Panc1 (cell line): ENCODE results near the gene RAPGEF5. TPM values are rescaled to one million over a fixed set of nuclear protein-coding genes. Genes with fewer than 3 reads are reported as not detected.

Source experiments
- ATAC-seq: fragments of 200-7000 bp; cut with Tn5 transposase; 2 replicates; pipeline ENCODE4 v1.9.1; 2020; ENCODE audit warnings: mild to moderate bottlenecking, moderate library complexity
- BruUV-seq: library from RNA; stranded (reverse); fragments of 400-500 nt; replicated peaks from 2 replicates; lab custom pipeline; 2021; lab: Mats Ljungman, UMichigan
- CTCF ChIA-PET: fragments of 300-600 bp; sonication (Branson Sonifier 250); formaldehyde crosslinking; loops from one replicate; lab custom pipeline; 2022; ENCODE audit warnings: antibody characterized with exemption; lab: Charles Lee
- POLR2A ChIA-PET: fragments of 300-600 bp; sonication (Branson Sonifier 250); formaldehyde crosslinking; loops from one replicate; lab custom pipeline; 2022; ENCODE audit warnings: antibody characterized with exemption; lab: Charles Lee
- DNase-seq: peaks from one replicate; pipeline ENCODE4 v3.0.0-alpha.2; 2010; ENCODE audit warnings: low read depth, low spot score
- H3K27ac ChIP-seq: 2 replicates; pipeline ENCODE4 v1.5.1; 2011; ENCODE audit warnings: mild to moderate bottlenecking, low read length, inconsistent platforms
- H3K27me3 ChIP-seq: fragments of 200-500 bp; sonication (Bioruptor generic); 2 replicates; pipeline ENCODE4 v1.6.0; 2014; ENCODE audit warnings: low read length, inconsistent platforms; ENCODE audit not compliant: control insufficient read depth, insufficient read depth
- H3K36me3 ChIP-seq: fragments of 200-500 bp; sonication (Bioruptor generic); 2 replicates; pipeline ENCODE4 v1.5.1; 2014; ENCODE audit warnings: inconsistent platforms, mild to moderate bottlenecking, low read length, moderate library complexity; ENCODE audit not compliant: control insufficient read depth, insufficient read depth
- H3K4me1 ChIP-seq: 2 replicates; pipeline ENCODE4 v1.5.1; 2011; ENCODE audit warnings: inconsistent platforms, mild to moderate bottlenecking, low read length, moderate library complexity; ENCODE audit not compliant: control insufficient read depth, insufficient read depth
- H3K4me3 ChIP-seq, 2 experiments: 2 replicates each; pipeline ENCODE4 v1.5.1; 2011 to 2012; ENCODE audit warnings: low read depth in 2 of 2, low read length in 2 of 2, mild to moderate bottlenecking in 2 of 2, inconsistent platforms in 1 of 2, moderate library complexity in 1 of 2
- H3K9me3 ChIP-seq: fragments of 200-500 bp; sonication (Bioruptor generic); 2 replicates; pipeline ENCODE4 v1.5.1; 2014; ENCODE audit warnings: low read depth, mild to moderate bottlenecking, inconsistent platforms, low read length, moderate library complexity; ENCODE audit not compliant: control insufficient read depth, insufficient read depth
- POLR2AphosphoS5 ChIP-seq: IDR thresholded peaks from 2 replicates; pipeline ENCODE4 v1.6.1; 2012; ENCODE audit warnings: mild to moderate bottlenecking, low read depth, low read length, moderate library complexity
- SIN3A ChIP-seq: IDR thresholded peaks from 2 replicates; pipeline ENCODE4 v1.6.1; 2012; ENCODE audit warnings: low read depth, mild to moderate bottlenecking, low read length, moderate library complexity, borderline replicate concordance; ENCODE audit not compliant: insufficient read depth
- TCF7L2 ChIP-seq: IDR thresholded peaks from 2 replicates; pipeline ENCODE4 v1.6.1; 2011; ENCODE audit warnings: mild to moderate bottlenecking, low read depth, low read length, inconsistent platforms
- in situ Hi-C: cut with HindIII; loops from 2 replicates; pipeline ENCODE4 v1.10.0; 2016; ENCODE audit warnings: low sequenced_read_pairs, low pct_unique_long_range_greater_than_20kb
- intact Hi-C: fragments of 100-400 bp; cut with micrococcal nuclease; formaldehyde crosslinking; loops from one replicate; pipeline ENCODE4 v1.10.0; 2022; ENCODE audit not compliant: unreplicated experiment
- total RNA-seq: library from RNA; stranded (reverse); gene quantifications from one replicate; pipeline ENCODE4 v1.2.1, GENCODE V29; 2021; ENCODE audit not compliant: unreplicated experiment
- TF ChIP-seq, protein P1 (sequence below), 2 experiments: IDR thresholded peaks; 2 replicates each; pipeline ENCODE4 v1.6.1; 2011 to 2012; ENCODE audit warnings: low read depth in 2 of 2, control low read depth in 1 of 2, low read length in 1 of 2, mild to moderate bottlenecking in 1 of 2, moderate library complexity in 1 of 2; ENCODE audit not compliant: insufficient read depth in 1 of 2
- TF ChIP-seq, protein P2 (sequence below): fragments of 450-650 bp; IDR thresholded peaks from 2 replicates; pipeline ENCODE4 v1.5.1; 2017; ENCODE audit warnings: mild to moderate bottlenecking

Gene RAPGEF5
- total RNA-seq, 1 experiment from 2014 or later, result 1.4 TPM

DNA sequence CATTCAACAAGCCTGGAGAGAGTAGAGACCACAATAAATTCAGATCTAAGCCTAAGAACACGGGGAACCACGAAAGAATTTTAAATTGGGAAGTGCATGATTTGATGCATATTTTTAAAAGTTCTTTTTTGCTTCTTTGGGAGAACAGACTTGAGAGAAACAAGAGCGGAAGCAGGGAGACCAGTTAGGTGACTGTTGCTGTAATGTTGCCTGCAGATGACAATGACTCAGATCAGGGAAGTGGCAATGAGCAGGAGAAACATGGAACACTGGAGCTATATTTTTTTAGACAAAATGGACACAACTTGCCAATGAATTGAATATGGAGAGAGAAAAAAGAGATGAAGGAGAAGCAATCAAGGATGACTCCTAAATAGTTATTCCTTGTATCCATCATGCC, 125.1 kb downstream of the RAPGEF5 start:
- ChIA-PET CTCF (no interaction called here), POLR2A (interaction anchor here (0.6 kb wide), 1 partner anchor 1586 kb away, joined by 5 read pairs; no protein-coding TSS in a partner anchor)
- no peak for TF ChIP-seq POLR2AphosphoS5
- no peak for TF ChIP-seq TCF7L2
- TF ChIP-seq, protein P1, sequence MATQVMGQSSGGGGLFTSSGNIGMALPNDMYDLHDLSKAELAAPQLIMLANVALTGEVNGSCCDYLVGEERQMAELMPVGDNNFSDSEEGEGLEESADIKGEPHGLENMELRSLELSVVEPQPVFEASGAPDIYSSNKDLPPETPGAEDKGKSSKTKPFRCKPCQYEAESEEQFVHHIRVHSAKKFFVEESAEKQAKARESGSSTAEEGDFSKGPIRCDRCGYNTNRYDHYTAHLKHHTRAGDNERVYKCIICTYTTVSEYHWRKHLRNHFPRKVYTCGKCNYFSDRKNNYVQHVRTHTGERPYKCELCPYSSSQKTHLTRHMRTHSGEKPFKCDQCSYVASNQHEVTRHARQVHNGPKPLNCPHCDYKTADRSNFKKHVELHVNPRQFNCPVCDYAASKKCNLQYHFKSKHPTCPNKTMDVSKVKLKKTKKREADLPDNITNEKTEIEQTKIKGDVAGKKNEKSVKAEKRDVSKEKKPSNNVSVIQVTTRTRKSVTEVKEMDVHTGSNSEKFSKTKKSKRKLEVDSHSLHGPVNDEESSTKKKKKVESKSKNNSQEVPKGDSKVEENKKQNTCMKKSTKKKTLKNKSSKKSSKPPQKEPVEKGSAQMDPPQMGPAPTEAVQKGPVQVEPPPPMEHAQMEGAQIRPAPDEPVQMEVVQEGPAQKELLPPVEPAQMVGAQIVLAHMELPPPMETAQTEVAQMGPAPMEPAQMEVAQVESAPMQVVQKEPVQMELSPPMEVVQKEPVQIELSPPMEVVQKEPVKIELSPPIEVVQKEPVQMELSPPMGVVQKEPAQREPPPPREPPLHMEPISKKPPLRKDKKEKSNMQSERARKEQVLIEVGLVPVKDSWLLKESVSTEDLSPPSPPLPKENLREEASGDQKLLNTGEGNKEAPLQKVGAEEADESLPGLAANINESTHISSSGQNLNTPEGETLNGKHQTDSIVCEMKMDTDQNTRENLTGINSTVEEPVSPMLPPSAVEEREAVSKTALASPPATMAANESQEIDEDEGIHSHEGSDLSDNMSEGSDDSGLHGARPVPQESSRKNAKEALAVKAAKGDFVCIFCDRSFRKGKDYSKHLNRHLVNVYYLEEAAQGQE (IDR thresholded peaks at IDR 0.05; ENCODE audit: insufficient read depth in 1 of 2, low read depth in 2 of 2, low read length in 1 of 2), result no peak
- no peak for TF ChIP-seq SIN3A
- TF ChIP-seq, protein P2, sequence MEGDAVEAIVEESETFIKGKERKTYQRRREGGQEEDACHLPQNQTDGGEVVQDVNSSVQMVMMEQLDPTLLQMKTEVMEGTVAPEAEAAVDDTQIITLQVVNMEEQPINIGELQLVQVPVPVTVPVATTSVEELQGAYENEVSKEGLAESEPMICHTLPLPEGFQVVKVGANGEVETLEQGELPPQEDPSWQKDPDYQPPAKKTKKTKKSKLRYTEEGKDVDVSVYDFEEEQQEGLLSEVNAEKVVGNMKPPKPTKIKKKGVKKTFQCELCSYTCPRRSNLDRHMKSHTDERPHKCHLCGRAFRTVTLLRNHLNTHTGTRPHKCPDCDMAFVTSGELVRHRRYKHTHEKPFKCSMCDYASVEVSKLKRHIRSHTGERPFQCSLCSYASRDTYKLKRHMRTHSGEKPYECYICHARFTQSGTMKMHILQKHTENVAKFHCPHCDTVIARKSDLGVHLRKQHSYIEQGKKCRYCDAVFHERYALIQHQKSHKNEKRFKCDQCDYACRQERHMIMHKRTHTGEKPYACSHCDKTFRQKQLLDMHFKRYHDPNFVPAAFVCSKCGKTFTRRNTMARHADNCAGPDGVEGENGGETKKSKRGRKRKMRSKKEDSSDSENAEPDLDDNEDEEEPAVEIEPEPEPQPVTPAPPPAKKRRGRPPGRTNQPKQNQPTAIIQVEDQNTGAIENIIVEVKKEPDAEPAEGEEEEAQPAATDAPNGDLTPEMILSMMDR, result no peak
- intact Hi-C loops, result no loop called here
- H3K36me3 ChIP-seq, result no peaks in the 10 kb centered on the region
- in situ Hi-C loops, result no loop called here
- no TSS peak for BruUV-seq
- no peak overlapping the region for H3K4me3 ChIP-seq
- H3K4me1 ChIP-seq, result no peaks in the 10 kb centered on the region
- no peaks in the 10 kb centered on the region for H3K27me3 ChIP-seq
- no peaks in the 10 kb centered on the region for H3K9me3 ChIP-seq
- no peak overlapping the region for H3K27ac ChIP-seq
- ATAC-seq, result no peak
- no peak for DNase-seq

DNA sequence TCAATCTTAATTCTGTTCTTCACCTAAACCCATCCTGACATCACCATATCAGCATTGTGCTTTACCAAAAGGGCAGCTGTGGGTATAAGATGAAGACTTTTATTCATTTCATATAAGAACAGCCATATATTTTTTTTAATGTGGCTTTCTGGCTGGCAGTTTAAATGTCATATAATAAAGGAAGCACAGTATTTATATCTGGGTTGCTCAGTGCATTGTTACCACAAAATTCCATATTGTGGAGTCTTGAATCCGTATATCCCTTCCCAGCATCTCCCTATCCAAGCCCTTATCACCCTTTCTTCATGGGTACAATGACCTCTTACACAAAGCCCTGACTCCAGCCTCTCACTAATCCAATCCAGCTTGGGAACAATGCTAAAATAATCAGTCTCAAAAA, 125.8 kb downstream of the RAPGEF5 start:
- no peak for ATAC-seq

More for the DNA sequence above, 125.8 kb downstream of the RAPGEF5 start:
- CTCF ChIA-PET, result no interaction called here
- H3K4me3 ChIP-seq, result no peak overlapping the region
- DNase-seq, result no peak
- no TSS peak for BruUV-seq
- POLR2A ChIA-PET, result no interaction called here
- H3K27me3 ChIP-seq, result no peaks in the 10 kb centered on the region
- TF ChIP-seq SIN3A, result no peak
- no peak for TF ChIP-seq POLR2AphosphoS5
- TF ChIP-seq, protein P2, result no peak
- TF ChIP-seq TCF7L2, result no peak
- TF ChIP-seq, protein P1 (IDR thresholded peaks at IDR 0.05; ENCODE audit: insufficient read depth in 1 of 2, low read depth in 2 of 2, low read length in 1 of 2), result no peak
- no peak overlapping the region for H3K27ac ChIP-seq
- in situ Hi-C loops (no loop called here), intact Hi-C loops (no loop called here)
- H3K4me1 ChIP-seq, result no peaks in the 10 kb centered on the region
- no peaks in the 10 kb centered on the region for H3K36me3 ChIP-seq
- H3K9me3 ChIP-seq, result no peaks in the 10 kb centered on the region
